Right lobe of liver (tissue), 4 donors: ENCODE data around the gene SHKBP1.

ENCODE experiments used
- POLR2A ChIP-seq: fragments of 450-650 bp; IDR thresholded peaks from one replicate; pipeline ENCODE4 v1.6.1; 2017; ENCODE audit warnings: antibody characterized with exemption, mild to moderate bottlenecking
- TF ChIP-seq, protein P1 (sequence below), 4 donors: fragments of 200-600 bp in 3 of 4; fragments of 450-650 bp in 1 of 4; IDR thresholded peaks; one replicate each; pipeline versions ENCODE4 v1.5.1 to v1.8.0; 2016 to 2022; ENCODE audit warnings: antibody characterized with exemption in 4 of 4, mild to moderate bottlenecking in 2 of 4
- donor health status: DM: no; HTN: no; CAD: no.
- donor health status: DM: no; HTN: no; CAD: no.
- donor health status: DM: no; HTN: yes; CAD: no.

DNA sequence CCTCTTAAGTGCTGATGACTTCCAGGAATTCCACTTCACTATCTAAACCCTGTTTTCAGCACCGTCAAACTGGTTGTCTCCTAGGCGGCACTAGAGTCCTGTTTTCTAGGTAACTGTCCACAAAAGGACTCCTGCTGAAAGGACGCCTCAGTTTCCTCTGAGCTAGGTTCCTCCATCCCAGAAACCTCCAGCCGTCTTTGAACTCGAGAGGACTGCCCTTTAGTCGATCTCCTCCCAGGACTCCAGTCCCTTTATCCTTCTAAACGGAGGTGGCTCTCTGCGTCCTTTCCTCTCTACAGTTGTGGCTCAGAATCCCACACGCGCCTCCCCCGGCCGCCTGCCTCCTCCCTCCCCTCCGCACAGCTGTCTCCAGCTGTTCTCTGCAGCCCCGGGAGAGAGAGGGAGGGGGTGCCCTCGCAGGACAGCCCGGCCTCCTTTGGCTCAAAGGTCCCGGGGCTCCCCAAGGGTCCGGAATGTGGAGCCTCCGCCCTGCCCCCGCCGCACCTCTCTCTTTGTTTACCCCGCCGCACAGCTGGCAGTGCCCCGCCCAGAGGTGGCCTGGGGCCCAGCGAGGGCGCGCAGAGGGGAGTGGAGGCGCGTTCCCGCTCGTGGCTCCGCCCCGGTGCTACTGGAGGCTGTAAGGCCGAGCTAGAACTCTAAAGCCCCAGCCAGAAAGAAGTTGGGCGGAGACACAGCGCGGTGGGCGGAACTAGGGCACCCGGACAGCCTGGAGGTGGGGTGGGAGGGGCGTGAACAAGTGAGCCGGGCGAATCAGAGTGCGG lies 26.9 kb downstream of the SHKBP1 start:
- TF ChIP-seq, protein P1, sequence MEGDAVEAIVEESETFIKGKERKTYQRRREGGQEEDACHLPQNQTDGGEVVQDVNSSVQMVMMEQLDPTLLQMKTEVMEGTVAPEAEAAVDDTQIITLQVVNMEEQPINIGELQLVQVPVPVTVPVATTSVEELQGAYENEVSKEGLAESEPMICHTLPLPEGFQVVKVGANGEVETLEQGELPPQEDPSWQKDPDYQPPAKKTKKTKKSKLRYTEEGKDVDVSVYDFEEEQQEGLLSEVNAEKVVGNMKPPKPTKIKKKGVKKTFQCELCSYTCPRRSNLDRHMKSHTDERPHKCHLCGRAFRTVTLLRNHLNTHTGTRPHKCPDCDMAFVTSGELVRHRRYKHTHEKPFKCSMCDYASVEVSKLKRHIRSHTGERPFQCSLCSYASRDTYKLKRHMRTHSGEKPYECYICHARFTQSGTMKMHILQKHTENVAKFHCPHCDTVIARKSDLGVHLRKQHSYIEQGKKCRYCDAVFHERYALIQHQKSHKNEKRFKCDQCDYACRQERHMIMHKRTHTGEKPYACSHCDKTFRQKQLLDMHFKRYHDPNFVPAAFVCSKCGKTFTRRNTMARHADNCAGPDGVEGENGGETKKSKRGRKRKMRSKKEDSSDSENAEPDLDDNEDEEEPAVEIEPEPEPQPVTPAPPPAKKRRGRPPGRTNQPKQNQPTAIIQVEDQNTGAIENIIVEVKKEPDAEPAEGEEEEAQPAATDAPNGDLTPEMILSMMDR (IDR thresholded peaks at IDR 0.05) = no peak
- peak; percentile 51 for TF ChIP-seq POLR2A
